GM23338 (cell line): Measurements from ENCODE around the gene C11orf21.

ENCODE experiments used
- CREB1 ChIP-seq: fragments of 250-450 bp; sonication (Bioruptor Pico); IDR thresholded peaks from 2 replicates; pipeline ENCODE4 v1.5.0; 2020; ENCODE audit warnings: low read depth, mild to moderate bottlenecking, moderate library complexity
- CTCF ChIP-seq, 2 experiments: fragments of 200-600 bp in 1 of 2; sonication (generic) in 1 of 2; conservative IDR thresholded peaks; 2 replicates each; pipeline versions ENCODE4 v1.5.1 to v1.6.1; 2016 to 2017; ENCODE audit warnings: antibody characterized with exemption in 2 of 2, low read depth in 2 of 2, mild to moderate bottlenecking in 2 of 2, moderate library complexity in 1 of 2
- EZH2 ChIP-seq: fragments of 200-600 bp; sonication (generic); IDR thresholded peaks from one replicate; pipeline ENCODE4 v1.8.0; 2017; ENCODE audit warnings: antibody characterized with exemption, mild to moderate bottlenecking, low read depth; ENCODE audit not compliant: unreplicated experiment
- EZH2phosphoT487 ChIP-seq: fragments of 200-600 bp; sonication (generic); IDR thresholded peaks from one replicate; pipeline ENCODE4 v1.8.1; 2018; ENCODE audit warnings: antibody characterized with exemption; ENCODE audit not compliant: unreplicated experiment
- JUNB ChIP-seq: IDR thresholded peaks from one replicate; pipeline ENCODE4 v1.6.1; 2016; ENCODE audit warnings: antibody characterized with exemption; ENCODE audit not compliant: unreplicated experiment
- NANOG ChIP-seq: IDR thresholded peaks from 2 replicates; pipeline ENCODE4 v1.6.1; 2016; ENCODE audit warnings: antibody characterized with exemption, borderline replicate concordance
- POLR2AphosphoS5 ChIP-seq: IDR thresholded peaks from 2 replicates; pipeline ENCODE4 v1.6.1; 2016; ENCODE audit warnings: antibody characterized with exemption, low read depth
- REST ChIP-seq: IDR thresholded peaks from one replicate; pipeline ENCODE4 v1.6.1; 2018; ENCODE audit warnings: antibody characterized with exemption; ENCODE audit not compliant: unreplicated experiment
- ZNF331 ChIP-seq: fragments of 250-450 bp; sonication (Bioruptor Pico); IDR thresholded peaks from 2 replicates; pipeline ENCODE4 v1.5.0; 2020; ENCODE audit warnings: low read depth, mild to moderate bottlenecking, moderate library complexity
- TF ChIP-seq, protein P1 (sequence below): IDR thresholded peaks from 2 replicates; pipeline ENCODE4 v1.6.1; 2016; ENCODE audit warnings: antibody characterized with exemption
- TF ChIP-seq, protein P2 (sequence below): fragments of 250-450 bp; sonication (Bioruptor Pico); IDR thresholded peaks from 2 replicates; pipeline ENCODE4 v1.5.0; 2020; ENCODE audit warnings: mild to moderate bottlenecking, moderate library complexity

- TF ChIP-seq CTCF (conservative IDR thresholded peaks at IDR 0.05; ENCODE audit: low read depth in 2 of 2): no peak
- no peak for TF ChIP-seq POLR2AphosphoS5
- TF ChIP-seq, protein P1, sequence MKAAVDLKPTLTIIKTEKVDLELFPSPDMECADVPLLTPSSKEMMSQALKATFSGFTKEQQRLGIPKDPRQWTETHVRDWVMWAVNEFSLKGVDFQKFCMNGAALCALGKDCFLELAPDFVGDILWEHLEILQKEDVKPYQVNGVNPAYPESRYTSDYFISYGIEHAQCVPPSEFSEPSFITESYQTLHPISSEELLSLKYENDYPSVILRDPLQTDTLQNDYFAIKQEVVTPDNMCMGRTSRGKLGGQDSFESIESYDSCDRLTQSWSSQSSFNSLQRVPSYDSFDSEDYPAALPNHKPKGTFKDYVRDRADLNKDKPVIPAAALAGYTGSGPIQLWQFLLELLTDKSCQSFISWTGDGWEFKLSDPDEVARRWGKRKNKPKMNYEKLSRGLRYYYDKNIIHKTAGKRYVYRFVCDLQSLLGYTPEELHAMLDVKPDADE: no peak
- no peak for TF ChIP-seq JUNB
- TF ChIP-seq EZH2: no peak
- TF ChIP-seq REST: no peak
- TF ChIP-seq, protein P2, sequence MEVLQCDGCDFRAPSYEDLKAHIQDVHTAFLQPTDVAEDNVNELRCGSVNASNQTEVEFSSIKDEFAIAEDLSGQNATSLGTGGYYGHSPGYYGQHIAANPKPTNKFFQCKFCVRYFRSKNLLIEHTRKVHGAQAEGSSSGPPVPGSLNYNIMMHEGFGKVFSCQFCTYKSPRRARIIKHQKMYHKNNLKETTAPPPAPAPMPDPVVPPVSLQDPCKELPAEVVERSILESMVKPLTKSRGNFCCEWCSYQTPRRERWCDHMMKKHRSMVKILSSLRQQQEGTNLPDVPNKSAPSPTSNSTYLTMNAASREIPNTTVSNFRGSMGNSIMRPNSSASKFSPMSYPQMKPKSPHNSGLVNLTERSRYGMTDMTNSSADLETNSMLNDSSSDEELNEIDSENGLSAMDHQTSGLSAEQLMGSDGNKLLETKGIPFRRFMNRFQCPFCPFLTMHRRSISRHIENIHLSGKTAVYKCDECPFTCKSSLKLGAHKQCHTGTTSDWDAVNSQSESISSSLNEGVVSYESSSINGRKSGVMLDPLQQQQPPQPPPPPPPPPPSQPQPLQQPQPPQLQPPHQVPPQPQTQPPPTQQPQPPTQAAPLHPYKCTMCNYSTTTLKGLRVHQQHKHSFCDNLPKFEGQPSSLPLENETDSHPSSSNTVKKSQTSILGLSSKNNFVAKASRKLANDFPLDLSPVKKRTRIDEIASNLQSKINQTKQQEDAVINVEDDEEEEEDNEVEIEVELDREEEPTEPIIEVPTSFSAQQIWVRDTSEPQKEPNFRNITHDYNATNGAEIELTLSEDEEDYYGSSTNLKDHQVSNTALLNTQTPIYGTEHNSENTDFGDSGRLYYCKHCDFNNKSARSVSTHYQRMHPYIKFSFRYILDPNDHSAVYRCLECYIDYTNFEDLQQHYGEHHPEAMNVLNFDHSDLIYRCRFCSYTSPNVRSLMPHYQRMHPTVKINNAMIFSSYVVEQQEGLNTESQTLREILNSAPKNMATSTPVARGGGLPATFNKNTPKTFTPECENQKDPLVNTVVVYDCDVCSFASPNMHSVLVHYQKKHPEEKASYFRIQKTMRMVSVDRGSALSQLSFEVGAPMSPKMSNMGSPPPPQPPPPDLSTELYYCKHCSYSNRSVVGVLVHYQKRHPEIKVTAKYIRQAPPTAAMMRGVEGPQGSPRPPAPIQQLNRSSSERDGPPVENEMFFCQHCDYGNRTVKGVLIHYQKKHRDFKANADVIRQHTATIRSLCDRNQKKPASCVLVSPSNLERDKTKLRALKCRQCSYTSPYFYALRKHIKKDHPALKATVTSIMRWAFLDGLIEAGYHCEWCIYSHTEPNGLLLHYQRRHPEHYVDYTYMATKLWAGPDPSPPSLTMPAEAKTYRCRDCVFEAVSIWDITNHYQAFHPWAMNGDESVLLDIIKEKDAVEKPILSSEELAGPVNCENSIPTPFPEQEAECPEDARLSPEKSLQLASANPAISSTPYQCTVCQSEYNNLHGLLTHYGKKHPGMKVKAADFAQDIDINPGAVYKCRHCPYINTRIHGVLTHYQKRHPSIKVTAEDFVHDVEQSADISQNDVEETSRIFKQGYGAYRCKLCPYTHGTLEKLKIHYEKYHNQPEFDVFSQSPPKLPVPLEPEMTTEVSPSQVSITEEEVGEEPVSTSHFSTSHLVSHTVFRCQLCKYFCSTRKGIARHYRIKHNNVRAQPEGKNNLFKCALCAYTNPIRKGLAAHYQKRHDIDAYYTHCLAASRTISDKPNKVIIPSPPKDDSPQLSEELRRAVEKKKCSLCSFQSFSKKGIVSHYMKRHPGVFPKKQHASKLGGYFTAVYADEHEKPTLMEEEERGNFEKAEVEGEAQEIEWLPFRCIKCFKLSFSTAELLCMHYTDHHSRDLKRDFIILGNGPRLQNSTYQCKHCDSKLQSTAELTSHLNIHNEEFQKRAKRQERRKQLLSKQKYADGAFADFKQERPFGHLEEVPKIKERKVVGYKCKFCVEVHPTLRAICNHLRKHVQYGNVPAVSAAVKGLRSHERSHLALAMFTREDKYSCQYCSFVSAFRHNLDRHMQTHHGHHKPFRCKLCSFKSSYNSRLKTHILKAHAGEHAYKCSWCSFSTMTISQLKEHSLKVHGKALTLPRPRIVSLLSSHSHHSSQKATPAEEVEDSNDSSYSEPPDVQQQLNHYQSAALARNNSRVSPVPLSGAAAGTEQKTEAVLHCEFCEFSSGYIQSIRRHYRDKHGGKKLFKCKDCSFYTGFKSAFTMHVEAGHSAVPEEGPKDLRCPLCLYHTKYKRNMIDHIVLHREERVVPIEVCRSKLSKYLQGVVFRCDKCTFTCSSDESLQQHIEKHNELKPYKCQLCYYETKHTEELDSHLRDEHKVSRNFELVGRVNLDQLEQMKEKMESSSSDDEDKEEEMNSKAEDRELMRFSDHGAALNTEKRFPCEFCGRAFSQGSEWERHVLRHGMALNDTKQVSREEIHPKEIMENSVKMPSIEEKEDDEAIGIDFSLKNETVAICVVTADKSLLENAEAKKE (CRISPR knock-in tag): no peak
- no peak for TF ChIP-seq EZH2phosphoT487
- no peak for TF ChIP-seq ZNF331
- TF ChIP-seq CREB1: no peak
- no peak for TF ChIP-seq NANOG
These were observed 29.0 kb upstream of the C11orf21 start for GRCh38 chr11:2330696-2331095.
